SK-N-MC (cell line): ENCODE results near the gene CCNI2.

Experiments used
- EZH2 ChIP-seq: fragments of 200-600 bp; sonication (generic); IDR thresholded peaks from one replicate; pipeline ENCODE4 v1.6.1; 2017; ENCODE audit warnings: antibody characterized with exemption
- FOXP2 ChIP-seq: optimal IDR thresholded peaks from 2 replicates; pipeline ENCODE3; 2011; ENCODE audit warnings: mild to moderate bottlenecking, moderate library complexity; ENCODE audit not compliant: insufficient read depth; ENCODE audit errors: extremely low read length, control extremely low read depth
- POLR2AphosphoS5 ChIP-seq: IDR thresholded peaks from 2 replicates; pipeline ENCODE4 v1.6.1; 2012; ENCODE audit warnings: mild to moderate bottlenecking, low read depth, low read length, borderline replicate concordance

DNA sequence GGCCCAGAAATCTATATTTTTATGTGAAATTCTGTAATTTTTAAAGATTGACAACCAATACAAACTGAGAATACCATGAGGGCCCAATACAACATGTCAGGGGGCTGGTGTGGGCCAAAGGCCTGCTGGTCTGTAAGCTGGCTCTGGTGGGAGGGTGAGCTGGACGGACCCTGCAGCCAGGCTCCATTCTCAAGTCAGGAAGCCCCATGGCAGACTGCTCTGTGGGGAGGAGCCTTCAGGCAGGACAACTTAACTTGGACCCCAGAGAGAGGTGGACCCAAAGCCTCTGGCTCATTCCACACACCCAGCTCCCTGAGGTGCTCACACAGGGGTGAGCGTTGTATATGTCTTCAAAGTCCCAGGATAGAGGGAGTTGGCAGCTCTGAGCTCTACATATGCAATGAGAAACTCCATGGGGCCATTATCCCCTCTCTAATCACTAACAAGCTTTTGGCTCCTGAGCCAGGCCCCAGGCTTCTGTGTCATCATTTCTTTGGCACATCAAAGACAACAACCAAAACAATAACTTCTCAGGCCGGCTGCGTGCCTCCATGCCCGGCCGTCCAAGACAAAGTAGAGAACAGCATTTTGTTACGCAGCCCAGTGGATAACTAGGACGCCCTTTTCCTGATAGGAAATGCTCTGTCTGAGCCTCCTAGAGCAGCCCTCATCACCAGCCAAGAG is 23.4 kb downstream of the CCNI2 start:
- TF ChIP-seq EZH2 (no peak), POLR2AphosphoS5 (no peak), FOXP2 (no peak)
